ENCODE data around the gene FXN.
"Not testable (repeated sequence)": the region's sequence is repeated elsewhere in the genome, so short reads cannot be mapped to it uniquely, and the experiment has no call there.

The FXN gene

DNA sequence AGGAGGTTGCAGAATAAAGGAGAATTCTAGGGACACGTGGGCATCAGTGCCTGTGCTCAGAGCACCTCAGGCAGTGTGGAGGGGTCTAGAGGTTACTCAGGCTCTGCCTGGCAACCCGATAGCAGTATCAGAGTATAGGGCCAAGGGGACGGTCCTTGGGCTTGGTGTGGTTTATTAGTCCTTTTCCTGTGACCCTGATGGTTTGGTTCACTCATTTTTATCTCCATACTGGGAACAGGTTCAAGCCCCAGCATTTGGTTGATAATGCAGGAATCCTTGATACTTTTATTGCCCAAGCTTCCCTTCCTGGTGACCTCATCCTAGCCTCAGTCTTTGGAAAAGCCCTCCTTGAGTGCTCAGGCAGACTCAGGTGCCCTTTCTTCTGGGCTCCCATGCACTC is 35.5 kb downstream of the FXN start:
- DNase-seq: no peak

DNA sequence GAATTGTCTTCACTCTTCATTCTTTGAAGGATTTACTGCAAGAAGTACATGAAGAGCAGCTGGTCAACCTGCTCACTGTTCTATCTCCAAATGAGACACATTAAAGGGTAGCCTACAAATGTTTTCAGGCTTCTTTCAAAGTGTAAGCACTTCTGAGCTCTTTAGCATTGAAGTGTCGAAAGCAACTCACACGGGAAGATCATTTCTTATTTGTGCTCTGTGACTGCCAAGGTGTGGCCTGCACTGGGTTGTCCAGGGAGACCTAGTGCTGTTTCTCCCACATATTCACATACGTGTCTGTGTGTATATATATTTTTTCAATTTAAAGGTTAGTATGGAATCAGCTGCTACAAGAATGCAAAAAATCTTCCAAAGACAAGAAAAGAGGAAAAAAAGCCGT is 37.6 kb downstream of the FXN start:
- DNase-seq: no peak

DNA sequence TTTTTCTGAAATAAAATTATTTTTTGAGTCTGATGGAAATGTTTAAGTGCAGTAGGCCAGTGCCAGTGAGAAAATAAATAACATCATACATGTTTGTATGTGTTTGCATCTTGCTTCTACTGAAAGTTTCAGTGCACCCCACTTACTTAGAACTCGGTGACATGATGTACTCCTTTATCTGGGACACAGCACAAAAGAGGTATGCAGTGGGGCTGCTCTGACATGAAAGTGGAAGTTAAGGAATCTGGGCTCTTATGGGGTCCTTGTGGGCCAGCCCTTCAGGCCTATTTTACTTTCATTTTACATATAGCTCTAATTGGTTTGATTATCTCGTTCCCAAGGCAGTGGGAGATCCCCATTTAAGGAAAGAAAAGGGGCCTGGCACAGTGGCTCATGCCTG is 39.2 kb downstream of the FXN start:
- DNase-seq: no peak

DNA sequence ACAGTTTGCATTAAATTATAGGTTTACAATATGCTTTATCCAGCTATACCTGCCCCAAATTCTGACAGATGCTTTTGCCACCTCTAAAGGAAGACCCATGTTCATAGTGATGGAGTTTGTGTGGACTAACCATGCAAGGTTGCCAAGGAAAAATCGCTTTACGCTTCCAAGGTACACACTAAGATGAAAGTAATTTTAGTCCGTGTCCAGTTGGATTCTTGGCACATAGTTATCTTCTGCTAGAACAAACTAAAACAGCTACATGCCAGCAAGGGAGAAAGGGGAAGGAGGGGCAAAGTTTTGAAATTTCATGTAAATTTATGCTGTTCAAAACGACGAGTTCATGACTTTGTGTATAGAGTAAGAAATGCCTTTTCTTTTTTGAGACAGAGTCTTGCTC is 41.0 kb downstream of the FXN start:
- no peak for DNase-seq

- DNase-seq: no peak
These were observed 42.5 kb downstream of the FXN start for GRCh38 chr9:69078069-69078468.

DNA sequence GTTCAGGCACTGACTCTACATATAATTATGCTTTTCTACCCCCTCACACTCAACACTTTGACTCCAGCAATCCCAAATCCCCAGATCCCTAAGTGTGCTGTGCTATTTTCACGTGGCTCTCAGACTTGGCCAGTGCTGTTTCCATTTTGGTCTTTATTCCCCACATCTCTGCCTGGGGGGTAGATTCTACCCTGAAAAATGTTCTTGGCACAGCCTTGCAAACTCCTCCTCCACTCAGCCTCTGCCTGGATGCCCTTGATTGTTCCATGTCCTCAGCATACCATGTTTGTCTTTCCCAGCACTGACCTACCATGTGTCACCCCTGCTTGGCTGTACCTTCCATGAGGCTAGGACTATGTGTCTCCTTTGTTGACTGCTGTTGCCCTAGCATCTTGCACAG is 43.0 kb downstream of the FXN start:
- DNase-seq: no peak

GRCh38 chr9:69079186-69079585 is 43.6 kb downstream of the FXN start:
- no peak for DNase-seq

- no peak for DNase-seq
These were observed 45.7 kb downstream of the FXN start for GRCh38 chr9:69081261-69081660.

DNA sequence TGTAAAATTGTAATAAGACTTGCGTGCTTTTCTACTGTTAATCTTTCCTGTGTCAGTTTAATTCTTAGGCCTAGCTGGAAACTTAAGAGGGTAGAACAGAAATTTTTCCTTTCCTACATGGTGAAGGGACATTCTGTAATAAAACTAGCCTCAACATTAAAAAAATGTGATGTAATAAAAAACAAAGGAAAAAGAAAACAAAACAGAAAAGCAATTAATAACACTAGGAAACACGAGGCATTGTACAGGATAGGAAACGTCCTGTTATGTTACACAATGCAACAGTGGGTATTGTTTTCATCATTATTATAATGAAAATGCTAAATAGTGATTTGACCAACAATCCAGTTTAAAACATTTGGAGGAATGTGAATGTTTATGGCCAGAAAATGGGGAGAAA is 47.8 kb downstream of the FXN start:
- no peak for DNase-seq

GRCh38 chr9:69085569-69086283 is 50.2 kb downstream of the FXN start:
- no peak for DNase-seq

GRCh38 chr9:69086312-69086711 is 50.8 kb downstream of the FXN start:
- DNase-seq: no peak

DNA sequence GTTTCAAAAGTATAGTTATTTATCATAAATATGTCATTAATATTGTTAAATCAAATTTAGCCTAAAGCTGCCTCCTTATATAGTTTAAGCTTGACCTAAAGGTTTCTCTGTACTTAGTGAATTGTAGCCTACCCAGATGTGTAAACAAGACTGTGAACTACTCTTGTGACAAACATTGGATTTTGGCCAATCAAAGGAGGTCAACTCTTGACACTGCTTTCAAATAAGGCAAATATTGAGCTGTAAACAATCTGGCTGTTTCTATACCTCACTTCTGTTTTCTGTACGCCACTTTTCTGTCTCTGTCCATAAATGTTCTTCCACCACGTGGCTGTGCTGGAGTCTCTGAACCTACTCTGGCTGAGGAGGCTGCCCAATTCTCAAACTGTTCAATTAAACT is 51.2 kb downstream of the FXN start:
- no peak for DNase-seq

GRCh38 chr9:69089082-69089481 is 53.5 kb downstream of the FXN start:
- DNase-seq: no peak

GRCh38 chr9:69089491-69089890 is 53.9 kb downstream of the FXN start:
- no peak for DNase-seq

DNA sequence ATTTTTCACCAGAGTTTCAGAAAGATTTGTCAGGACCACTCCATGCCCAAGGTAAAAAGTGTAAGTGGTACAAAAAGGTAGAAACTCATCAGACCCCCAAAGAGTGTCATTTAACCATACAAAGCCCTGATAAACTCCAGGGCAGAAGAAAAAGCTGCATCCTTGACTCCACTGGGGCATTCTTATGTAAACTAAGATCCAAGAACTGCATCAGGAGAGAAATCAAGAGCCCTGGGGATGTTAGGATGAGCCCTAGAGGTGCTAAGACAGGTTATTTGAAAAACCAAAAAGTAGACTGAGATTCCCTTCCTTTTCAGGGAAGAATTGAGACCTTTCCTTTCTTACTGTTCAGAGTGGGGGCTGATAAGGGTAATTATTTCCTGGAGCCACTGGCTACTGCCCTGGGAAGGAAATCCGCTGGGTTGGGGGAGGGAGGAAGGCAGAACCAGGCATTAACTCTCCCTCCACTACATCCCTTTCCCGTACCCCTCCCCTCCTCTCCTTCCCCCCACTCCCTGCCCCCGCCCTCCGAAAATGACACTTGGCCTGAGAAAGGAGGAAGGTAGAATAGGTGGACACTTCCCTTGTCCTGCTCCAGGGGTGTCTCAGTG is 54.7 kb downstream of the FXN start:
- no peak for DNase-seq

- no peak for DNase-seq
These were observed 55.4 kb downstream of the FXN start for GRCh38 chr9:69090946-69091345.

GRCh38 chr9:69093471-69094103 is 58.0 kb downstream of the FXN start:
- DNase-seq: no peak

GRCh38 chr9:69094361-69095135 is 59.0 kb downstream of the FXN start:
- DNase-seq: not testable (repeated sequence)

DNA sequence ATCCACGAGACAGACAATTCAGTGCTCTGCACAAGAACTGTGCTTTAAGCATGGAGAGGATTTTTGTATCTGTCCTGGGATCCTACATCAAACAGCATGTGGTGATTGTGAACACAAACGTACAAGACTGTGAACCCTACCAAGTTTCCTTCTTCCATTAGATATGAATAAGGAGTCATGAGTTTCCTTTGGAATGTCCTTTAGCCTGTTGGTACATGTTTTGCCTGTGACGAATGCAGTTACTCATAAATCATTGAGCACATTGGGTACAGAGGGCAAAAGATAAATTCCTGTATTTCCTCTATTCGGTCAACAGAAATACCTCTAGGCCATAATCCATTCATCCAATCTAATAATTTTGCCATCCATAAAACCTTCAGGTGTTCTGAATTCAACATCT is 61.5 kb downstream of the FXN start:
- DNase-seq: no peak

- DNase-seq: no peak
These were observed 62.5 kb downstream of the FXN start for GRCh38 chr9:69097923-69098593.

- DNase-seq: not testable (repeated sequence)
These were observed 67.9 kb downstream of the FXN start for GRCh38 chr9:69103348-69103996.

GRCh38 chr9:69104830-69105527 is 69.4 kb downstream of the FXN start:
- no peak for DNase-seq

Data from inflammatory macrophage treated with lipopolysaccharide for 4 hours (primary cell).